A549 (cell line): ENCODE results near the gene TTR. TPM values are rescaled to one million over a fixed set of nuclear protein-coding genes. Genes with fewer than 3 reads are reported as not detected.

ENCODE experiments used
- ATAC-seq, 2 experiments: fragments of 200-7000 bp in 1 of 2; fragments of >200 bp in 1 of 2; cut with Nextera tagmentation in 1 of 2; cut with Tn5 transposase in 1 of 2; 3 replicates each; pipeline versions ENCODE4 v1.8.0 to v1.9.1; 2018 to 2020; ENCODE audit warnings: mild to moderate bottlenecking in 1 of 2, moderate library complexity in 1 of 2
- CTCF ChIA-PET: fragments of 300-600 bp; sonication (Branson Sonifier 250); formaldehyde crosslinking; extraction: SDS; loops from one replicate; lab custom pipeline; 2021; ENCODE audit warnings: antibody characterized with exemption, inconsistent platforms; lab: Yijun Ruan, JAX
- POLR2A ChIA-PET: fragments of 350-600 bp; formaldehyde crosslinking; extraction: SDS; loops from one replicate; lab custom pipeline; 2021; ENCODE audit warnings: antibody characterized with exemption, inconsistent platforms; lab: Yijun Ruan, JAX
- DNase-seq, 2 experiments: peaks; one replicate each; pipeline versions ENCODE4 v3.0.0 to v3.0.0-alpha.2; 2011 to 2016; ENCODE audit warnings: low read depth in 1 of 2, low spot score in 1 of 2
- FAIRE-seq: peaks from 2 replicates; lab custom pipeline; 2011; peaks lifted over from hg19 to GRCh38; lab: Jason Lieb, UNC
- H3K27ac ChIP-seq, 2 experiments: fragments of >200 bp; sonication (Bioruptor Twin); formaldehyde crosslinking; 3 replicates each; pipeline ENCODE4 v1.5.1; 2016 to 2017
- H3K4me1 ChIP-seq: fragments of >200 bp; sonication (Bioruptor Twin); formaldehyde crosslinking; 3 replicates; pipeline ENCODE4 v1.6.1; 2016
- H3K4me2 ChIP-seq: fragments of >200 bp; sonication (Bioruptor Twin); formaldehyde crosslinking; 3 replicates; pipeline ENCODE4 v1.6.1; 2016
- H3K4me3 ChIP-seq: fragments of >200 bp; sonication (Bioruptor Twin); formaldehyde crosslinking; 3 replicates; pipeline ENCODE4 v1.5.1; 2016
- H3K9me3 ChIP-seq: fragments of >200 bp; sonication (Bioruptor Twin); formaldehyde crosslinking; 3 replicates; pipeline ENCODE4 v1.6.1; 2016
- BHLHE40 ChIP-seq: IDR thresholded peaks from 2 replicates; pipeline ENCODE4 v1.6.1; 2012; ENCODE audit warnings: low read depth, low read length, inconsistent platforms
- CBX2 ChIP-seq: fragments of 200-600 bp; sonication (generic); IDR thresholded peaks from 2 replicates; pipeline ENCODE4 v1.6.1; 2016; ENCODE audit warnings: low read depth, mild to moderate bottlenecking, borderline replicate concordance
- CBX8 ChIP-seq: fragments of 200-600 bp; sonication (generic); IDR thresholded peaks from 2 replicates; pipeline ENCODE4 v1.6.1; 2016
- CHD2 ChIP-seq: fragments of 150-350 bp; IDR thresholded peaks from 2 replicates; pipeline ENCODE4 v1.6.1; 2014; ENCODE audit warnings: low read length; ENCODE audit not compliant: partially characterized antibody
- CHD4 ChIP-seq: fragments of 200-600 bp; sonication (generic); IDR thresholded peaks from 2 replicates; pipeline ENCODE4 v1.6.1; 2016; ENCODE audit warnings: antibody characterized with exemption, mild to moderate bottlenecking, borderline replicate concordance
- EHF ChIP-seq: fragments of 250-450 bp; sonication (Bioruptor Pico); IDR thresholded peaks from 2 replicates; pipeline ENCODE4 v1.5.0; 2020; ENCODE audit warnings: mild to moderate bottlenecking
- ESRRA ChIP-seq: fragments of 150-350 bp; IDR thresholded peaks from 2 replicates; pipeline ENCODE4 v1.6.1; 2014; ENCODE audit warnings: mild to moderate bottlenecking, low read length, borderline replicate concordance
- GATA3 ChIP-seq: IDR thresholded peaks from 2 replicates; pipeline ENCODE4 v1.6.1; 2012; ENCODE audit warnings: borderline replicate concordance
- HEYL ChIP-seq: fragments of 250-450 bp; sonication (Bioruptor Pico); IDR thresholded peaks from 2 replicates; pipeline ENCODE4 v1.8.0; 2021; ENCODE audit warnings: mild to moderate bottlenecking, moderate library complexity
- HOXB13 ChIP-seq: fragments of 250-450 bp; sonication (Bioruptor Pico); IDR thresholded peaks from 2 replicates; pipeline ENCODE4 v1.5.0; 2020; ENCODE audit warnings: low read depth, mild to moderate bottlenecking, moderate library complexity
- JUN ChIP-seq, 2 experiments: fragments of >200 bp; sonication (Bioruptor Twin); formaldehyde crosslinking; IDR thresholded peaks; 2 replicates in 1 of 2; 3 replicates in 1 of 2; pipeline ENCODE4 v1.6.1; 2016 to 2017
- JUNB ChIP-seq: fragments of >200 bp; sonication (Bioruptor Twin); formaldehyde crosslinking; IDR thresholded peaks from 2 replicates; pipeline ENCODE4 v1.6.1; 2016
- KDM1A ChIP-seq: fragments of 200-600 bp; sonication (generic); IDR thresholded peaks from 2 replicates; pipeline ENCODE4 v1.6.1; 2016; ENCODE audit warnings: low read depth, mild to moderate bottlenecking
- PHF8 ChIP-seq: fragments of 200-600 bp; sonication (generic); IDR thresholded peaks from 2 replicates; pipeline ENCODE4 v1.6.1; 2016; ENCODE audit warnings: low read depth, mild to moderate bottlenecking, antibody characterized with exemption, moderate library complexity, borderline replicate concordance
- POLR2A ChIP-seq: IDR thresholded peaks from 2 replicates; pipeline ENCODE4 v1.6.1; 2012; ENCODE audit warnings: mild to moderate bottlenecking, low read length
- POLR2AphosphoS2 ChIP-seq: conservative IDR thresholded peaks from 2 replicates; pipeline ENCODE4 v1.6.1; 2012; ENCODE audit warnings: low read length, improper control_type of control experiment, inconsistent platforms
- SMC3 ChIP-seq: fragments of >200 bp; sonication (Bioruptor Twin); formaldehyde crosslinking; IDR thresholded peaks from 3 replicates; pipeline ENCODE4 v1.6.1; 2018; ENCODE audit warnings: inconsistent platforms
- WGBS: methylation state at CpG from one replicate; pipeline ENCODE4 v1.1.6; 2017; ENCODE audit errors: missing lambda C conversion rate; 5-methylcytosine and 5-hydroxymethylcytosine counted together
- polyA plus RNA-seq, 4 experiments: library from polyadenylated mRNA; depleted of rRNA in 3 of 4; stranded (reverse); fragments of >200 nt; fragmentation: RNase III in 1 of 4; extraction: RNeasy Plus Mini Kit Qiagen cat#74134 plus additional on column Dnase treatment in 1 of 4; gene quantifications; 2 replicates in 3 of 4; 3 replicates in 1 of 4; pipeline ENCODE4 v1.2.3, GENCODE V29; 2011 to 2017
- TF ChIP-seq, protein P1 (sequence below): IDR thresholded peaks from 2 replicates; pipeline ENCODE4 v1.6.1; 2012
- TF ChIP-seq, protein P2 (sequence below): fragments of 200-600 bp; sonication (generic); IDR thresholded peaks from 2 replicates; pipeline ENCODE4 v1.6.1; 2016; ENCODE audit warnings: antibody characterized with exemption, mild to moderate bottlenecking, moderate library complexity
- TF ChIP-seq, protein P3 (sequence below): fragments of 450-650 bp; IDR thresholded peaks from 2 replicates; pipeline ENCODE4 v1.6.1; 2014; ENCODE audit warnings: antibody characterized with exemption
- TF ChIP-seq, protein P4 (sequence below): fragments of 150-350 bp; IDR thresholded peaks from 2 replicates; pipeline ENCODE4 v1.6.1; 2014; ENCODE audit warnings: low read depth, mild to moderate bottlenecking, low read length
- TF ChIP-seq, protein P5 (sequence below): fragments of >200 bp; sonication (Bioruptor Twin); formaldehyde crosslinking; IDR thresholded peaks from 3 replicates; pipeline ENCODE4 v1.6.1; 2016
- TF ChIP-seq, protein P6 (sequence below): IDR thresholded peaks from 2 replicates; pipeline ENCODE4 v1.6.1; 2012

The TTR gene
- polyA plus RNA-seq, 2 of the 4 experiments (the other 2 are of a cell fraction): 0.18 to 0.28 TPM

DNA sequence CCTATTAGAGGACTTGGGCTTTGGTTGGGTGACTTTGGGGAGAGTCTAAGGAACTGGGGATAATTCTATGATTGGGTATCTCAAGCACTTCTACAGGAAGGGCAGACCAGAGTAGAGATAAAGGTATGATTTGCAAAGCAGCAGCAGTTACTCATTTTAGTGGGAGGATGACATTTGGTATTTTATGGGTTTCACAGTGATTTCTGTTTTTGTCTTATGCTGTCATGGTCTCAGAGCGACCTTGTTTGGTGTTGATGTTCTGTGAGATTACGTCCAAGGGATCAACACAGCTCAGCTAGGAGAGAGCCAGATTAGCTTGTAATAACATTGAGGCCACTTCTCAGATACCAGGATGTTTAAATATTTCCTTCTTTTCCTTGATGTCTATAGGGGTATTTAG lies 18.2 kb downstream of the TTR start:
- DNase-seq: no peak

DNA sequence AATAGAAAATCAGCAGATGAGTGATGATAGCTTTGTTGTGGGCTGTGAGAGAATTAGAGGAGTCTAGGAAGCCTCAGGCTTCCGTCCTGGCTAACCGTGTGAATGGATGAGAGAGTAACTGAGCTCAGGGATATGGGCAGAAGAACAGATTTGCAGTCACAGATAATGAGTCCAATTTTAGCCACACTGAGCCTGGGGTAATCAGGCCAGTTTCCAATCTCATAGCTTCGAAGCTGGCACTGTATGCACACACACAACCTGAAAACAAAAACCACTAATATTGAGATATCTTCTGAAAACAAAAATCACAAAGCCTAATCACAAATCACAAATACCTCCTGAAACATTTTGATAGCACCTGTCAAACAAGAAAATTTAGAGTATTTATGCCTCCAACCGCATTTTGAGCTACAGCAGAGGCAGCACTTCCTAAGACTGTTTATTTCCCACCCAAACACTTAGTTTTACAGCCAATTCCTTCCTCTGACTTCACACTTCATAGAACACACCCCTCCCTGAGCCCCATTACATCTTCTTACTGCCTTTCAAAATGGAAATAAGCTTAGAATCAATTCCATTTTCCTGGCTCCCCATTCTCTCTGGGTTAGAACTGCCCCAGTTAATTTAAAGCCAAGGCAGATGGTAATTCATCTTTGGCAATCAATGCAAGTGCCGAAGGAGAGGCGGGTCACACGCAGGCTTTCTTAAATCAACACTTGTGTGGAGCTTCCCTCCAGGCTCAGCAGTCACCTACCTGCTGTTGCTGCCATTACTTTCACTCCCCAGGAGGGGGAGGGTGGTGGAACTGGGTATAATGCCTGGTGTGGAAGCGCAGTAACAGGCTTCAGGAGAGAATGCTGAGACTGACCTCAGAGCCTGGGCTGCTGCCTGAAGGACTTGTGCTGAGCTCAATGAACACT lies 18.9 kb downstream of the TTR start:
- H3K4me3 ChIP-seq: no peak overlapping the region
- FAIRE-seq (no peak), DNase-seq (peak in 1 of 2 experiments; percentile 6), ATAC-seq (peak; percentile 54 to 62; a peak in 3 of 6 replicates)
- whole genome bisulfite sequencing: 69% methylated on average over 8 of the region's 8 CpGs
- H3K4me1 ChIP-seq: no peaks in the 10 kb centered on the region
- no peaks in the 10 kb centered on the region for H3K9me3 ChIP-seq
- ChIA-PET CTCF (interaction anchor here (0.6 kb wide), 2 partner anchors 75 to 341 kb away, joined by 3 read pairs; no protein-coding TSS in a partner anchor), POLR2A (no interaction called here)
- no peak for TF ChIP-seq SMC3
- TF ChIP-seq ESRRA: no peak
- TF ChIP-seq JUN (IDR thresholded peaks at IDR 0.05): no peak
- TF ChIP-seq CBX2: no peak
- TF ChIP-seq, protein P1, sequence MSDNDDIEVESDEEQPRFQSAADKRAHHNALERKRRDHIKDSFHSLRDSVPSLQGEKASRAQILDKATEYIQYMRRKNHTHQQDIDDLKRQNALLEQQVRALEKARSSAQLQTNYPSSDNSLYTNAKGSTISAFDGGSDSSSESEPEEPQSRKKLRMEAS: no peak
- TF ChIP-seq, protein P2, sequence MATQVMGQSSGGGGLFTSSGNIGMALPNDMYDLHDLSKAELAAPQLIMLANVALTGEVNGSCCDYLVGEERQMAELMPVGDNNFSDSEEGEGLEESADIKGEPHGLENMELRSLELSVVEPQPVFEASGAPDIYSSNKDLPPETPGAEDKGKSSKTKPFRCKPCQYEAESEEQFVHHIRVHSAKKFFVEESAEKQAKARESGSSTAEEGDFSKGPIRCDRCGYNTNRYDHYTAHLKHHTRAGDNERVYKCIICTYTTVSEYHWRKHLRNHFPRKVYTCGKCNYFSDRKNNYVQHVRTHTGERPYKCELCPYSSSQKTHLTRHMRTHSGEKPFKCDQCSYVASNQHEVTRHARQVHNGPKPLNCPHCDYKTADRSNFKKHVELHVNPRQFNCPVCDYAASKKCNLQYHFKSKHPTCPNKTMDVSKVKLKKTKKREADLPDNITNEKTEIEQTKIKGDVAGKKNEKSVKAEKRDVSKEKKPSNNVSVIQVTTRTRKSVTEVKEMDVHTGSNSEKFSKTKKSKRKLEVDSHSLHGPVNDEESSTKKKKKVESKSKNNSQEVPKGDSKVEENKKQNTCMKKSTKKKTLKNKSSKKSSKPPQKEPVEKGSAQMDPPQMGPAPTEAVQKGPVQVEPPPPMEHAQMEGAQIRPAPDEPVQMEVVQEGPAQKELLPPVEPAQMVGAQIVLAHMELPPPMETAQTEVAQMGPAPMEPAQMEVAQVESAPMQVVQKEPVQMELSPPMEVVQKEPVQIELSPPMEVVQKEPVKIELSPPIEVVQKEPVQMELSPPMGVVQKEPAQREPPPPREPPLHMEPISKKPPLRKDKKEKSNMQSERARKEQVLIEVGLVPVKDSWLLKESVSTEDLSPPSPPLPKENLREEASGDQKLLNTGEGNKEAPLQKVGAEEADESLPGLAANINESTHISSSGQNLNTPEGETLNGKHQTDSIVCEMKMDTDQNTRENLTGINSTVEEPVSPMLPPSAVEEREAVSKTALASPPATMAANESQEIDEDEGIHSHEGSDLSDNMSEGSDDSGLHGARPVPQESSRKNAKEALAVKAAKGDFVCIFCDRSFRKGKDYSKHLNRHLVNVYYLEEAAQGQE: no peak
- TF ChIP-seq POLR2A: no peak
- no peak for TF ChIP-seq CBX8
- TF ChIP-seq, protein P3, sequence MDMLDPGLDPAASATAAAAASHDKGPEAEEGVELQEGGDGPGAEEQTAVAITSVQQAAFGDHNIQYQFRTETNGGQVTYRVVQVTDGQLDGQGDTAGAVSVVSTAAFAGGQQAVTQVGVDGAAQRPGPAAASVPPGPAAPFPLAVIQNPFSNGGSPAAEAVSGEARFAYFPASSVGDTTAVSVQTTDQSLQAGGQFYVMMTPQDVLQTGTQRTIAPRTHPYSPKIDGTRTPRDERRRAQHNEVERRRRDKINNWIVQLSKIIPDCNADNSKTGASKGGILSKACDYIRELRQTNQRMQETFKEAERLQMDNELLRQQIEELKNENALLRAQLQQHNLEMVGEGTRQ: no peak
- no peak overlapping the region for H3K4me2 ChIP-seq
- H3K27ac ChIP-seq: no peak overlapping the region

More for the DNA sequence above, 18.2 kb downstream of the TTR start:
- no peak overlapping the region for H3K4me2 ChIP-seq
- H3K4me3 ChIP-seq: no peak overlapping the region
- ATAC-seq: no peak
- H3K4me1 ChIP-seq: no peaks in the 10 kb centered on the region
- H3K9me3 ChIP-seq: no peaks in the 10 kb centered on the region
- CTCF ChIA-PET: no interaction called here
- H3K27ac ChIP-seq: no peak overlapping the region
- POLR2A ChIA-PET: no interaction called here
- TF ChIP-seq HOXB13 (CRISPR knock-in tag): no peak
- no peak for TF ChIP-seq BHLHE40
- TF ChIP-seq POLR2AphosphoS2: no peak
- no peak for TF ChIP-seq CBX2
- TF ChIP-seq EHF (CRISPR knock-in tag): no peak
- TF ChIP-seq, protein P4, sequence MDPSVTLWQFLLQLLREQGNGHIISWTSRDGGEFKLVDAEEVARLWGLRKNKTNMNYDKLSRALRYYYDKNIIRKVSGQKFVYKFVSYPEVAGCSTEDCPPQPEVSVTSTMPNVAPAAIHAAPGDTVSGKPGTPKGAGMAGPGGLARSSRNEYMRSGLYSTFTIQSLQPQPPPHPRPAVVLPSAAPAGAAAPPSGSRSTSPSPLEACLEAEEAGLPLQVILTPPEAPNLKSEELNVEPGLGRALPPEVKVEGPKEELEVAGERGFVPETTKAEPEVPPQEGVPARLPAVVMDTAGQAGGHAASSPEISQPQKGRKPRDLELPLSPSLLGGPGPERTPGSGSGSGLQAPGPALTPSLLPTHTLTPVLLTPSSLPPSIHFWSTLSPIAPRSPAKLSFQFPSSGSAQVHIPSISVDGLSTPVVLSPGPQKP: no peak
- no peak for TF ChIP-seq CHD2
- no peak for TF ChIP-seq POLR2A
- no peak for TF ChIP-seq KDM1A
- no peak for TF ChIP-seq PHF8
- no peak for TF ChIP-seq GATA3
- TF ChIP-seq, protein P5, sequence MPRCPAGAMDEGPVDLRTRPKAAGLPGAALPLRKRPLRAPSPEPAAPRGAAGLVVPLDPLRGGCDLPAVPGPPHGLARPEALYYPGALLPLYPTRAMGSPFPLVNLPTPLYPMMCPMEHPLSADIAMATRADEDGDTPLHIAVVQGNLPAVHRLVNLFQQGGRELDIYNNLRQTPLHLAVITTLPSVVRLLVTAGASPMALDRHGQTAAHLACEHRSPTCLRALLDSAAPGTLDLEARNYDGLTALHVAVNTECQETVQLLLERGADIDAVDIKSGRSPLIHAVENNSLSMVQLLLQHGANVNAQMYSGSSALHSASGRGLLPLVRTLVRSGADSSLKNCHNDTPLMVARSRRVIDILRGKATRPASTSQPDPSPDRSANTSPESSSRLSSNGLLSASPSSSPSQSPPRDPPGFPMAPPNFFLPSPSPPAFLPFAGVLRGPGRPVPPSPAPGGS: no peak
- no peak for TF ChIP-seq HEYL
- TF ChIP-seq, protein P6, sequence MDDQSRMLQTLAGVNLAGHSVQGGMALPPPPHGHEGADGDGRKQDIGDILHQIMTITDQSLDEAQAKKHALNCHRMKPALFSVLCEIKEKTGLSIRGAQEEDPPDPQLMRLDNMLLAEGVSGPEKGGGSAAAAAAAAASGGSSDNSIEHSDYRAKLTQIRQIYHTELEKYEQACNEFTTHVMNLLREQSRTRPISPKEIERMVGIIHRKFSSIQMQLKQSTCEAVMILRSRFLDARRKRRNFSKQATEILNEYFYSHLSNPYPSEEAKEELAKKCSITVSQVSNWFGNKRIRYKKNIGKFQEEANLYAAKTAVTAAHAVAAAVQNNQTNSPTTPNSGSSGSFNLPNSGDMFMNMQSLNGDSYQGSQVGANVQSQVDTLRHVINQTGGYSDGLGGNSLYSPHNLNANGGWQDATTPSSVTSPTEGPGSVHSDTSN: no peak
- TF ChIP-seq JUNB: no peak
- TF ChIP-seq CHD4: no peak
- WGBS: 76% methylated on average over 2 of the region's 2 CpGs
- no peak for FAIRE-seq
